GM21526 (cell line): Measurements from ENCODE around the gene KLF7.

Experiments
- ATAC-seq: cut with Tn5 transposase; IDR thresholded peaks from one replicate; pipeline ENCODE4 v1.9.1; 2021; ENCODE audit warnings: moderate library complexity; ENCODE audit not compliant: unreplicated experiment, low FRiP score

Gene KLF7

GRCh38 chr2:207130958-207131521 lies 34.7 kb downstream of the KLF7 start:
- no peak for ATAC-seq

- ATAC-seq = no peak
Measured at GRCh38 chr2:207129821-207130220, 35.9 kb downstream of the KLF7 start.

GRCh38 chr2:207128867-207129266 lies 36.9 kb downstream of the KLF7 start:
- ATAC-seq = no peak

- ATAC-seq = no peak
Measured at GRCh38 chr2:207126724-207127308, 38.9 kb downstream of the KLF7 start.

- ATAC-seq = no peak
Measured at GRCh38 chr2:207123776-207124391, 41.9 kb downstream of the KLF7 start.

GRCh38 chr2:207123335-207123744 lies 42.4 kb downstream of the KLF7 start:
- no peak for ATAC-seq

GRCh38 chr2:207122651-207123334 lies 43.0 kb downstream of the KLF7 start:
- no peak for ATAC-seq

GRCh38 chr2:207121784-207122183 lies 44.0 kb downstream of the KLF7 start:
- no peak for ATAC-seq

GRCh38 chr2:207119048-207119447 lies 46.7 kb downstream of the KLF7 start:
- ATAC-seq = no peak

GRCh38 chr2:207117668-207118067 lies 48.1 kb downstream of the KLF7 start:
- no peak for ATAC-seq

GRCh38 chr2:207115715-207116364 lies 49.9 kb downstream of the KLF7 start:
- ATAC-seq = no peak

GRCh38 chr2:207113414-207113813 lies 52.3 kb downstream of the KLF7 start:
- no peak for ATAC-seq

- no peak for ATAC-seq
Measured at GRCh38 chr2:207112785-207113184, 53.0 kb downstream of the KLF7 start.

GRCh38 chr2:207112383-207112782 lies 53.4 kb downstream of the KLF7 start:
- ATAC-seq = no peak

GRCh38 chr2:207111757-207112156 lies 54.0 kb downstream of the KLF7 start:
- ATAC-seq = no peak

GRCh38 chr2:207110715-207111114 lies 55.0 kb downstream of the KLF7 start:
- ATAC-seq = no peak

GRCh38 chr2:207110310-207110709 lies 55.4 kb downstream of the KLF7 start:
- ATAC-seq = no peak

GRCh38 chr2:207109768-207110167 lies 56.0 kb downstream of the KLF7 start:
- ATAC-seq = no peak

- no peak for ATAC-seq
Measured at GRCh38 chr2:207108440-207108839, 57.3 kb downstream of the KLF7 start.

- ATAC-seq = no peak
Measured at GRCh38 chr2:207107551-207107950, 58.2 kb downstream of the KLF7 start.

GRCh38 chr2:207107131-207107530 lies 58.6 kb downstream of the KLF7 start:
- ATAC-seq = no peak
